Astrocyte (in vitro differentiated cells and primary cell): ENCODE data around the gene ULBP3. TPM values are rescaled to one million over a fixed set of nuclear protein-coding genes. Genes with fewer than 3 reads are reported as not detected.

ENCODE experiments used
- DNase-seq: peaks from one replicate; pipeline ENCODE4 v3.0.0-alpha.2; 2010; ENCODE audit warnings: low read depth
- FAIRE-seq: peaks from 2 replicates; lab custom pipeline; 2011; peaks lifted over from hg19 to GRCh38; lab: Jason Lieb, UNC
- H2AFZ ChIP-seq: 2 replicates; pipeline ENCODE4 v1.6.0; 2012; ENCODE audit warnings: low read depth, low read length, inconsistent platforms
- H3K27ac ChIP-seq: 2 replicates; pipeline ENCODE4 v1.5.1; 2011; ENCODE audit warnings: low read depth, low read length, inconsistent platforms
- H3K27me3 ChIP-seq: 2 replicates; pipeline ENCODE4 v1.6.0; 2011; ENCODE audit warnings: low read length, inconsistent platforms; ENCODE audit not compliant: insufficient read depth
- H3K36me3 ChIP-seq: 2 replicates; pipeline ENCODE4 v1.5.1; 2011; ENCODE audit warnings: low read length, inconsistent platforms; ENCODE audit not compliant: insufficient read depth
- H3K4me1 ChIP-seq: 2 replicates; pipeline ENCODE4 v1.5.1; 2011; ENCODE audit warnings: low read length, inconsistent platforms; ENCODE audit not compliant: insufficient read depth
- H3K4me2 ChIP-seq: 2 replicates; pipeline ENCODE4 v1.6.0; 2012; ENCODE audit warnings: low read length, inconsistent platforms
- H3K4me3 ChIP-seq: 2 replicates; pipeline ENCODE4 v1.5.1; 2011; ENCODE audit warnings: low read depth, mild to moderate bottlenecking, low read length, inconsistent platforms; ENCODE audit not compliant: insufficient read depth
- H3K79me2 ChIP-seq: 2 replicates; pipeline ENCODE4 v1.6.0; 2012; ENCODE audit warnings: mild to moderate bottlenecking, low read length, inconsistent platforms; ENCODE audit not compliant: insufficient read depth
- H3K9ac ChIP-seq: 2 replicates; pipeline ENCODE4 v1.6.0; 2012; ENCODE audit warnings: mild to moderate bottlenecking, low read length, inconsistent platforms
- H3K9me3 ChIP-seq: 2 replicates; pipeline ENCODE4 v1.5.1; 2012; ENCODE audit warnings: low read depth, mild to moderate bottlenecking, low read length, inconsistent platforms; ENCODE audit not compliant: insufficient read depth
- H4K20me1 ChIP-seq: 2 replicates; pipeline ENCODE4 v1.6.0; 2012; ENCODE audit warnings: low read length, inconsistent platforms; ENCODE audit not compliant: insufficient read depth
- H3K27ac Mint-ChIP-seq: one replicate; pipeline ENCODE4 v1.8.0; 2021; ENCODE audit warnings: mild to moderate bottlenecking, mixed read lengths; ENCODE audit not compliant: unreplicated experiment
- H3K27me3 Mint-ChIP-seq: one replicate; pipeline ENCODE4 v1.8.0; 2021; ENCODE audit warnings: low read depth, mixed read lengths; ENCODE audit not compliant: unreplicated experiment
- H3K36me3 Mint-ChIP-seq: one replicate; pipeline ENCODE4 v1.8.0; 2021; ENCODE audit warnings: low read depth, mixed read lengths; ENCODE audit not compliant: unreplicated experiment
- H3K4me1 Mint-ChIP-seq: one replicate; pipeline ENCODE4 v1.8.0; 2021; ENCODE audit warnings: low read depth, mixed read lengths; ENCODE audit not compliant: unreplicated experiment
- H3K4me3 Mint-ChIP-seq: one replicate; pipeline ENCODE4 v1.8.0; 2021; ENCODE audit warnings: mild to moderate bottlenecking, moderate library complexity, mixed read lengths; ENCODE audit not compliant: unreplicated experiment
- H3K9me3 Mint-ChIP-seq: one replicate; pipeline ENCODE4 v1.8.0; 2021; ENCODE audit warnings: mild to moderate bottlenecking, mixed read lengths; ENCODE audit not compliant: unreplicated experiment
- CTCF ChIP-seq: IDR thresholded peaks from 2 replicates; pipeline ENCODE4 v1.5.1; 2011; ENCODE audit warnings: low read depth, mild to moderate bottlenecking, inconsistent platforms, low read length, moderate library complexity; ENCODE audit not compliant: insufficient read depth
- EZH2 ChIP-seq: IDR thresholded peaks from 2 replicates; pipeline ENCODE4 v1.6.1; 2012; ENCODE audit warnings: mild to moderate bottlenecking, low read length, inconsistent platforms; ENCODE audit not compliant: insufficient read depth
- total RNA-seq: library from RNA; stranded (reverse); gene quantifications from 2 replicates; pipeline ENCODE4 v1.2.1, GENCODE V29; 2021

Gene ULBP3
- total RNA-seq, 1 donor from 2014 or later, result 14.7 TPM

DNA sequence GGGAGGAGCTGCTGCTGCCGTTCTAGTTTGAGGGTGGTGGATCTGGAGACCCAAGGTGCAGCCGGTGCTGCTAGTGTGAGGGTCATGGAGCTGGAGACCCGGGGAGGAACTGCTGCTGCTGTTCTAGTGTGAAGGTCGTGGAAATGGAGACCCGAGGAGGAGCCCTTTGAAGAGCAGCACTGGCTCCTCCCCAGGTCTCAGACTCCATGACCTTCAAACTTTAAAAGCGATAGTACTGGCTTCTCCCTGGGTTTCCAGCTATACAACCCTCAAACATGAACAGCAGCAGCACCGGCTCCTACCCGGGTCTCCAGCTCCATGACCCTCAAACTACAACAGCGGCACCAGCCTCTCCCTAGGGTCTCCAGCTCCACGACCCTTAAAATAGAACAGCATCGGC, 15.5 kb downstream of the ULBP3 start:
- no peak for FAIRE-seq

GRCh38 chr6:150050846-150051245, 18.1 kb downstream of the ULBP3 start:
- FAIRE-seq (no peak), DNase-seq (no peak)
- Histone ChIP-seq H3K9ac (no peak overlapping the region), H3K79me2 (no peaks in the 10 kb centered on the region), H3K36me3 (no peaks in the 10 kb centered on the region), H3K27ac (no peak overlapping the region), H2AFZ (no peak overlapping the region), H4K20me1 (no peaks in the 10 kb centered on the region), H3K9me3 (no peaks in the 10 kb centered on the region), H3K4me3 (no peak overlapping the region), H3K4me2 (no peak overlapping the region), H3K27me3 (peaks cover 24% of the 10 kb centered on the region), H3K4me1 (no peaks in the 10 kb centered on the region)
- peaks cover 52% of the 10 kb centered on the region for H3K27me3 Mint-ChIP-seq
- peaks cover 15% of the 10 kb centered on the region for H3K36me3 Mint-ChIP-seq
- H3K4me3 Mint-ChIP-seq, result no peak overlapping the region
- H3K9me3 Mint-ChIP-seq, result peaks cover 27% of the 10 kb centered on the region
- H3K27ac Mint-ChIP-seq, result no peak overlapping the region
- peaks cover 5% of the 10 kb centered on the region for H3K4me1 Mint-ChIP-seq
- no peak for TF ChIP-seq EZH2

More for the DNA sequence above, 15.5 kb downstream of the ULBP3 start:
- H4K20me1 ChIP-seq, result no peaks in the 10 kb centered on the region
- no peaks in the 10 kb centered on the region for H3K4me1 ChIP-seq
- H3K9ac ChIP-seq, result no peak overlapping the region
- no peak overlapping the region for H3K4me2 ChIP-seq
- Mint-ChIP-seq H3K27me3 (peaks cover 59% of the 10 kb centered on the region), H3K27ac (no peak overlapping the region), H3K9me3 (peaks cover 29% of the 10 kb centered on the region), H3K4me3 (no peak overlapping the region), H3K36me3 (peaks cover 15% of the 10 kb centered on the region), H3K4me1 (peaks cover 5% of the 10 kb centered on the region)
- H3K9me3 ChIP-seq, result no peaks in the 10 kb centered on the region
- H2AFZ ChIP-seq, result no peak overlapping the region
- no peaks in the 10 kb centered on the region for H3K36me3 ChIP-seq
- TF ChIP-seq CTCF, result no peak
- TF ChIP-seq EZH2, result no peak
- H3K4me3 ChIP-seq, result no peak overlapping the region
- H3K27ac ChIP-seq, result no peak overlapping the region
- no peaks in the 10 kb centered on the region for H3K79me2 ChIP-seq
- H3K27me3 ChIP-seq, result peaks cover 15% of the 10 kb centered on the region
- no peak for DNase-seq

DNA sequence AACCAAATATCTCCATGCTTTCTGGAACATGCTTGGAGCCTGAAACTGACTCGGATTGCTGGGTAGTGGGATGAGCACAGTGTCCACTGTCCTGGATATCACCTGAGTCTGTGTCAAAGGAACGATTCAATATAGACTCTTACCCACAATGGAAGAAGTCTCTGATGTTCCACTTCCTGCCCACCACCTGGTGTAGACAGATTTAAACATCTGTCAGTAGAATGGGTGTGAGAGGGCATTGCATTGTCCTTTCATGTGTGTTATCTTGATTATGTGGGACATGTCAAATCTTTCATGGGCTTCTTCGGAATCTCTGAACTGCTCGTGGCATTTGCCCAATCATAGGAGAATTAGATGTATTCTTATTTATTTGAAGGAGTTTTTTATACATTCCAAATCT, 20.8 kb downstream of the ULBP3 start:
- Histone ChIP-seq H3K4me2 (no peak overlapping the region), H3K9me3 (no peaks in the 10 kb centered on the region), H3K9ac (no peak overlapping the region), H3K79me2 (no peaks in the 10 kb centered on the region), H3K27me3 (peaks cover 15% of the 10 kb centered on the region), H3K4me1 (no peaks in the 10 kb centered on the region), H3K36me3 (no peaks in the 10 kb centered on the region), H3K4me3 (no peak overlapping the region), H4K20me1 (no peaks in the 10 kb centered on the region), H2AFZ (no peak overlapping the region), H3K27ac (no peak overlapping the region)
- TF ChIP-seq CTCF, result no peak
- TF ChIP-seq EZH2, result no peak
- peaks cover 6% of the 10 kb centered on the region for H3K9me3 Mint-ChIP-seq
- H3K4me3 Mint-ChIP-seq, result no peak overlapping the region
- no peak for DNase-seq
- peaks cover 5% of the 10 kb centered on the region for H3K4me1 Mint-ChIP-seq
- no peak overlapping the region for H3K27ac Mint-ChIP-seq
- H3K36me3 Mint-ChIP-seq, result peaks cover 2% of the 10 kb centered on the region
- H3K27me3 Mint-ChIP-seq, result peaks cover 50% of the 10 kb centered on the region
- FAIRE-seq, result no peak
